Fibroblast of peridontal ligament (primary cell): Measurements from ENCODE around the gene TTLL12.

Source experiments
- DNase-seq: peaks from one replicate; pipeline ENCODE4 v3.0.0-alpha.2; 2010; ENCODE audit errors: extremely low read depth

Gene TTLL12

DNA sequence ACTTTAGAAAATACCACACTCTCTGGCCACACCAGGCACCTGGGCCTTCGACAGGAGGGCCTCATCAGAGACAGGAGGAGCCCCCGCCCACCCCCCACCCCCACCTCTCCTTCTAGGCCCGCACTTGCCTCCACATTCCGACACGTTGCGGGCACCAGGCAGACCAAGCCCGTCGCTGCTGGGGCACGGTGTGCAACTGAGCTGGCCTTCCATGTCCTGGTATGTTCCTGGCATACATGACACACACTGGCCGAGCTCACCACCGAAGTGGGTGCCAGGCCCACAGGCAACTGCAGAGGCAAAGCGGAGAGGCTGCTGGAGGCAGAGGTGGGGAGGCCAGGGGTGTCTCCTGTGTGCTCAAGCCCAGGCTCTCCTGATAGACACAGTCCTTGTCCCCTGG is 27.0 kb upstream of the TTLL12 start:
- DNase-seq: no peak

GRCh38 chr22:43213051-43213450 is 26.1 kb upstream of the TTLL12 start:
- no peak for DNase-seq

- DNase-seq: no peak
Observed at GRCh38 chr22:43212434-43212952, 25.6 kb upstream of the TTLL12 start.

- DNase-seq: no peak
Observed at GRCh38 chr22:43211941-43212433, 25.1 kb upstream of the TTLL12 start.

- DNase-seq: no peak
Observed at GRCh38 chr22:43210631-43211515, 23.9 kb upstream of the TTLL12 start.

DNA sequence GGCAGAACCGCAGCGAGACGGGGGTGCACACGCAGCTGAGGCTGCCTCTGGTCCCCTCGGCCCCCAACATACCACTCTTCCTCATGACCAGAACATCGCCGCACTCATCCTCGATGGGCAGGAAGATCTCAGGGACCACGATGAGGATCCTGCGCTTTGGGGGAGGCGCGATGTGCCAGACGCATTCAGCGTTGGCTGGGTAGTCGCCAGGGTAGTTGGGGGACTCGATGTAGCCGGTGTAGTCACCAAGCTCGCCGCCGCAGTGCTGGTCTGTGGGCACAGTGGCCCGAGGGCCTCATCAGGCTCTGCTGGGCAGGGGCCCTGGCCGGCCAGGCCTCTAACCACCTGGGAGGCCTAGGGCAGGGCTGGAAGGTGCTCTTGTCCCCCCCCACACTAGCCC is 23.0 kb upstream of the TTLL12 start:
- no peak for DNase-seq

- DNase-seq: no peak
Observed at GRCh38 chr22:43209523-43209890, 22.6 kb upstream of the TTLL12 start.

- DNase-seq: no peak
Observed at GRCh38 chr22:43208703-43209522, 22.0 kb upstream of the TTLL12 start.

DNA sequence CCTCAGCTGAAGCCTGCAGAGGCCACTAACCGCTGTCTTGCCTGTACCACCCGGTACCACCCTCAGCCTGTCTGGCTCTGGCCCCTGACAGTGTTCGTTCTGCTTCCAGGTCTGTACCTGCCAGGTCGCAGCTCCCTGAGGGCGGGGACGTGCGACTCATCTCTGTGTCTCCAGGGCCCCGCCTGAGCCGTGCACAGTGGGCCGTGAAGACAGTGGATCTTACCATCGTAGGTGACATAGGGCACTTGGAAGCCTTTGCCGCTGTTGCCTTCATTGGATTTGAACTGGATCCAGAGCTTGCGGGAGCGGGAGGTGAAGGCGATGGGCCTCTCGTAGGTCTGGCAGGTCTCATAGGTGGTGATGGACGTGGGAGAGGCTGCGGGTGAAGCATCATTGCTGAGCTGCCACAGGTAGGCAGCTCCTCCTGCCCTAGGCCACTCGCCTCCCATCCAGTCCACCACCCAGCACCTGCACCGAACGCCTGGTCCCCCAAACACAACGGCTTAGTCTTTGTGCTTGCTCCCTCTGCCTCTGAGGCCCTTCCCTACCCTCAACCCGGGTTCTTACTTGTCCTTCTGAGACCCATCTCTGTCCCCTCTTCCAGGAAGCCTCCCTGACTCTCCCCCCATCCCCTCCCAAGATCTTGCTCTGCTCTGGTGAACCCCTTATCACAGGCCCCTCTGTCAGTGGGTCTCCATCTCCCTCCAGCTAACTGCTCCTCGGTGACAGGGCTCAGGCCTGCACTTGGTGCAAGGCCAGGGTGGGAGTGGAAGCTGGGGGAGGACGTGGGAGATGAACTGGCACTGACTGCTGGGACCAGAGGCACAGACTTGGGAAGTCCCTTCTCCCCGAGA is 21.1 kb upstream of the TTLL12 start:
- no peak for DNase-seq

GRCh38 chr22:43207386-43207785 is 20.5 kb upstream of the TTLL12 start:
- DNase-seq: no peak

- no peak for DNase-seq
Observed at GRCh38 chr22:43206509-43207161, 19.7 kb upstream of the TTLL12 start.

- DNase-seq: no peak
Observed at GRCh38 chr22:43205748-43206508, 19.0 kb upstream of the TTLL12 start.

DNA sequence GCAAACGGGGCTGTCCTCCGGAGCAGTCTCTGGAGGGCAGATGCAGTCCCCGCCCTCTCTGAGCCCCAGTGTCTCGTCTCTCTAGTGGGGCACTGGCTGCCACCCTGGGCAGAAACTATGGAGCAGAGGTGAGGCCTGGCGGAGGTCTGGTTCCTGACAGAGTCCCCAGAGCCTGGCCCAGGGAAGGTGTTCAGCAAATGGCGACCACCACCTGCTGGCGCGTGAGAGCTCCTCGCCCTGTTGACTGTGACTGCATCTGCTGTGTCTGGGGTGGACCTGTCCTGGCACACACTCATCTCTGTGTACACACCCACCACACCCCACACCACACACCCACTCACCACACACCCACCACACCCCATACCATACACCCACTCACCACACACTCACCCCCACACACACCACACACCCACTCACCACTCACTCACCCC is 18.3 kb upstream of the TTLL12 start:
- no peak for DNase-seq

DNA sequence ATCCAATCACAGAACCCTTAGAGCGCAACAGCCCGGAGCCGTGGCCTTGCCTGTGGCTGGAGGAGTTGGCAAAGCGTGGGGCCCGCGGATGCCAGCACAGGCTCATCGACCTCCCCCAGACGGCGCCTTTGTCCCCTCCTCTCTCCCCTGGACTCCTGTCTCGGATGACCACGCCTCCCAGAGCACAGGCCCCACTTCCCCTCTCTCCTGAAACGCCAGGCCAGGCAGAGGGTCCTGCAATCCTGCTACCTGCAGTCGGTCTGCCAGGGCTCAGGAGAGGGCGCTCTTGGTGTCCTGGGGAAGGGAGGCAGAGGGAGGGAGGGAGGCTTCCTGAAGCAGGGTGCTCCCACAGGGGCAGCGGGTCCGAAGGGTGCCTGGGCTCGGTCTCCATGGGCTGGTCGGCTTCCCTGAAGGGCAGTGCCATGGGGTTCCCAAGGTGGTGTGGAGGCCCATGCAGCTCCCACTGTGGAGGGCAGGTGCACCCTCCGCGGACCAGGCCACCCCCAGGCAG is 16.6 kb upstream of the TTLL12 start:
- no peak for DNase-seq

GRCh38 chr22:43202756-43203410 is 15.9 kb upstream of the TTLL12 start:
- no peak for DNase-seq

- no peak for DNase-seq
Observed at GRCh38 chr22:43202326-43202725, 15.4 kb upstream of the TTLL12 start.

GRCh38 chr22:43201486-43202219 is 14.7 kb upstream of the TTLL12 start:
- no peak for DNase-seq

GRCh38 chr22:43200555-43200954 is 13.6 kb upstream of the TTLL12 start:
- DNase-seq: no peak

DNA sequence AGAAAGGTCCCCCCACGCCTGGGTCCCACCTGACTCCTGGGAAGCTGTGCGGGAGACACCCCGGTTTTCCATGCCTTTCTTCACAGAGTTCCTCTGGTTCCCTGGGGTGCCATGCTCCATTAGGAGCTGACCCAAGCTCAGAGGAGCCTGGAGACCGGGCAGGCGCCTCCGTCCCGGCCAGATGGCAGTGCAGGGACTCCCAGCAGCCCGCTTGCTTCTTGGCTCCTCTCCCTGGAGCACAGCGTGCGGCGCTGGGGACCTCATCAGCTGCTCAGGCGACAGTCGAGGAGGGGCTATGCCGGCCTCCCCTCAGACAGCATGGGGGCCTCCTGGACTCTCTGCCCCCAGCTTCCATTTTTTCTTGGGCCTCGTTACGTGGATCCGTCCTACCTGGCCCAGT is 13.1 kb upstream of the TTLL12 start:
- DNase-seq: no peak
